ENCODE results near the gene RBM17. TPM values are rescaled to one million over a fixed set of nuclear protein-coding genes. Genes with fewer than 3 reads are reported as not detected.
A peak's percentile ranks its signal among the peaks of the same experiment; 100 is the strongest.

RBM17 gene
- total RNA-seq, 1 experiment from 2014 or later: 124 TPM

DNA sequence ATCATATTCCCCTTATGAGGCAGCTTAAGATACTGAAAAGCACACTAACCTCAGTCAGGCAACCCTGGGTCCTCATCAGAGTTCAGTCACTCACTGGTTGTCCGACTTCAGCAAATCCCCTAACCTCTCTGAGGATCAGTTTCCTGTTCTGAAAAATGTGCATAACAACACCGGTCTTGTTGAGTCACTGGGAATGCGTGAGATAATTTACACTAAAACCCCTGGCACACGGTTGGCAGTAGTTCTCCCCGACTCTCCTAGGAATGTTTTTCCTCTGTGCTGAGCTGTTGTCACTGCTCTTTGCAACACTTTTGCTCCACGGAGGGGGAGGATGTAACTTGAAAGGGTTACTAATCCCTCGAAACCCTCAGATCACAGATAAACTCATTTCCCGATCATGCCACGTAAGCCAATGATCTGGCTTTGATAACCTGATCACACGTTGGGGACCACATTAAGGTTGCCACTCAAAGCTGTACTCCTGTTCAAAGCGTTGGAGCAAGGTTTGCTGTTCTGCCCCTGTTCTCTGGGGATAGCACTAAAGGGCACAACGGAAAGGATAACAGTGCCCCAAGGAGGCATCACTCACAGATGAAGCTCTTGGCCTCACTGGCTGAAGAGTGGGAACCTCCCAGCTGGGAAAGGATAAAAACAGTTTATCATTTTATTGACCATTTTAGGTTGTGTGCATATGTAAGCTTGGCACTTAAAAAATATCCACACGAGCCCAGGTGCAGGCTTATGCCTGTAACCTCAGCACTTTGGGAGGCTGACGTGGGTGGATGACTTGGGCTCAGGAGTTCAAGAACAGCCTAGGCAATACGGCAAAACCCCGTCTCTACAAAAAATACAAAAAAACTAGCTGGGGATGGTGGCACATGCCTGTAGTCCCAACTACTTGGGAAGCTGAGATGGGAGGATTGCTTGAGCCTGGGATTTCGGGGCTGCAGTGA is 5.0 kb upstream of the RBM17 start:
- WGBS (ENCODE audit: extremely low coverage, insufficient read length, low lambda C conversion rate): no CpG with 5 or more reads among the region's 17 CpGs
- Histone ChIP-seq H2AK5ac (ENCODE audit: insufficient read length, low read length) (no peak overlapping the region), H3K18ac (ENCODE audit: insufficient read length, low read depth, low read length) (no peak overlapping the region), H2AFZ (ENCODE audit: low read length) (no peak overlapping the region), H3K56ac (ENCODE audit: insufficient read length, low read depth, low read length) (no peak overlapping the region), H3K27me3 (ENCODE audit: insufficient read depth, low read length) (no peaks in the 10 kb centered on the region), H4K20me1 (ENCODE audit: control insufficient read depth, insufficient read depth, insufficient read length) (no peaks in the 10 kb centered on the region), H3K4me2 (ENCODE audit: insufficient read depth, insufficient read length, low read length) (no peak overlapping the region), H4K5ac (ENCODE audit: insufficient read length, low read depth, low read length) (no peak overlapping the region), H2BK5ac (ENCODE audit: insufficient read length, low read length) (no peak overlapping the region), H3K79me1 (ENCODE audit: insufficient read depth, low read depth, low read length, poor library complexity, severe bottlenecking) (no peaks in the 10 kb centered on the region), H3K9ac (ENCODE audit: extremely low read depth, insufficient read length, low read length) (no peak overlapping the region), H3K27ac (ENCODE audit: insufficient read length, low read depth, low read length) (no peak overlapping the region), H3K23me2 (ENCODE audit: insufficient read length, low read depth, low read length, poor library complexity, severe bottlenecking) (no peaks in the 10 kb centered on the region), H3K4ac (ENCODE audit: low read depth, low read length) (no peak overlapping the region), H2BK20ac (ENCODE audit: low read depth, low read length, poor library complexity, severe bottlenecking) (no peak overlapping the region), H4K8ac (replicated peaks; ENCODE audit: insufficient read length, low read depth, low read length) (no peak overlapping the region), H2BK12ac (ENCODE audit: insufficient read length, low read depth, low read length) (no peak overlapping the region), H3T11ph (ENCODE audit: low read length) (no peak overlapping the region), H3K9me3 (ENCODE audit: control insufficient read depth, low read depth, low read length) (no peaks in the 10 kb centered on the region), H2BK15ac (ENCODE audit: low read depth, low read length) (no peak overlapping the region), H4K91ac (ENCODE audit: insufficient read length, low read depth, low read length) (no peak overlapping the region), H3K23ac (ENCODE audit: insufficient read length, low read depth, low read length) (no peak overlapping the region), H3K79me2 (ENCODE audit: insufficient read depth, low read length) (no peaks in the 10 kb centered on the region), H3K4me1 (ENCODE audit: insufficient read depth, low read length) (peaks cover 8% of the 10 kb centered on the region; the same call in 1 of the 2 replicates), H2BK120ac (ENCODE audit: low read depth, low read length, poor library complexity, severe bottlenecking) (no peak overlapping the region), H3K14ac (ENCODE audit: insufficient read depth, low read length) (no peak overlapping the region)
- Mint-ChIP-seq H3K27ac (no peak overlapping the region; a peak in 1 of 7 replicates), H3K4me1 (peaks cover 22 to 26% of the 10 kb centered on the region in 2 experiments), H3K27me3 (ENCODE audit: low read depth) (peaks cover 14% of the 10 kb centered on the region), H3K4me3 (peak overlapping the region in 1 of 2 experiments; percentile 4; a peak in 1 of 5 replicates), H3K9me3 (peaks cover 4 to 5% of the 10 kb centered on the region in 2 experiments), H3K36me3 (ENCODE audit: insufficient read depth in 1 of 3, low read depth in 3 of 3) (no peaks in the 10 kb centered on the region; a peak in 2 of 7 replicates)
- no peak for DNase-seq
- TF ChIP-seq CTCF (conservative IDR thresholded peaks at IDR 0.05): no peak
